Measurements from ENCODE around the gene NXPH3. TPM values are rescaled to one million over a fixed set of nuclear protein-coding genes. Genes with fewer than 3 reads are reported as not detected.

NXPH3 gene
- total RNA-seq, 1 experiment from 2014 or later, result 0.26 TPM

GRCh38 chr17:49604314-49604869 lies 28.7 kb downstream of the NXPH3 start:
- no peak overlapping the region for H3K4me3 ChIP-seq (ENCODE audit: low read length)
- no peaks in the 10 kb centered on the region for H3K4me1 ChIP-seq (ENCODE audit: insufficient read depth, low read length)
- DNase-seq (no peak), ATAC-seq (no peak)
- H3K36me3 ChIP-seq (ENCODE audit: low read depth, low read length), result peaks cover 48% of the 10 kb centered on the region
- no peak overlapping the region for H3K4me2 ChIP-seq (ENCODE audit: low read length)
- H2AFZ ChIP-seq (ENCODE audit: low read length), result no peak overlapping the region
- no peaks in the 10 kb centered on the region for H3K27me3 ChIP-seq (ENCODE audit: low read length)
- H3K9ac ChIP-seq (ENCODE audit: low read length), result no peak overlapping the region
- BruUV-seq (replicated peaks), result no TSS peak
- no peaks in the 10 kb centered on the region for H3F3A ChIP-seq (ENCODE audit: low read length, unreplicated experiment)
- TF ChIP-seq EZH2phosphoT487 (IDR thresholded peaks at IDR 0.05; ENCODE audit: borderline replicate concordance, low read length) (no peak), EZH2 (IDR thresholded peaks at IDR 0.05; ENCODE audit: low read length, unreplicated experiment) (no peak), CTCF (conservative IDR thresholded peaks at IDR 0.05; ENCODE audit: low read depth, low read length) (no peak)
- H3K27ac ChIP-seq (ENCODE audit: low read length), result no peak overlapping the region
- H3K9me2 ChIP-seq (replicated peaks; ENCODE audit: low read length), result no peaks in the 10 kb centered on the region
- H3K79me2 ChIP-seq (ENCODE audit: low read length), result no peaks in the 10 kb centered on the region
- ChIA-PET CTCF (no interaction called here), POLR2A (ENCODE audit: unreplicated experiment) (no interaction called here)
- no peaks in the 10 kb centered on the region for H4K20me1 ChIP-seq (ENCODE audit: low read length)
- no peaks in the 10 kb centered on the region for H3K9me3 ChIP-seq (ENCODE audit: low read length)
- intact Hi-C loops (cut with micrococcal nuclease), result no loop called here

GRCh38 chr17:49610883-49611584 lies 35.4 kb downstream of the NXPH3 start:
- no peak overlapping the region for H3K27ac ChIP-seq (ENCODE audit: low read length)
- H3K79me2 ChIP-seq (ENCODE audit: low read length), result no peaks in the 10 kb centered on the region
- no peaks in the 10 kb centered on the region for H3K9me3 ChIP-seq (ENCODE audit: low read length)
- H3K9ac ChIP-seq (ENCODE audit: low read length), result no peak overlapping the region
- H4K20me1 ChIP-seq (ENCODE audit: low read length), result no peaks in the 10 kb centered on the region
- POLR2A ChIA-PET (ENCODE audit: unreplicated experiment), result no interaction called here
- H2AFZ ChIP-seq (ENCODE audit: low read length), result no peak overlapping the region
- peaks cover 27% of the 10 kb centered on the region; the same call in 1 of the 2 replicates for H3K36me3 ChIP-seq (ENCODE audit: low read depth, low read length)
- no peak overlapping the region for H3K4me2 ChIP-seq (ENCODE audit: low read length)
- H3F3A ChIP-seq (ENCODE audit: low read length, unreplicated experiment), result no peaks in the 10 kb centered on the region
- DNase-seq, result no peak
- ATAC-seq, result no peak
- no peak overlapping the region for H3K4me3 ChIP-seq (ENCODE audit: low read length)
- intact Hi-C loops (cut with micrococcal nuclease), result no loop called here
- TF ChIP-seq CTCF (conservative IDR thresholded peaks at IDR 0.05; ENCODE audit: low read depth, low read length) (no peak), EZH2phosphoT487 (IDR thresholded peaks at IDR 0.05; ENCODE audit: borderline replicate concordance, low read length) (no peak), EZH2 (IDR thresholded peaks at IDR 0.05; ENCODE audit: low read length, unreplicated experiment) (no peak)
- CTCF ChIA-PET, result no interaction called here
- BruUV-seq (replicated peaks), result no TSS peak
- H3K4me1 ChIP-seq (ENCODE audit: insufficient read depth, low read length), result no peaks in the 10 kb centered on the region
- H3K9me2 ChIP-seq (replicated peaks; ENCODE audit: low read length), result no peaks in the 10 kb centered on the region
- H3K27me3 ChIP-seq (ENCODE audit: low read length), result no peaks in the 10 kb centered on the region

- Histone ChIP-seq H2AFZ (ENCODE audit: low read length) (no peak overlapping the region), H3K9me3 (ENCODE audit: low read length) (no peaks in the 10 kb centered on the region), H3K4me2 (ENCODE audit: low read length) (no peak overlapping the region), H3K36me3 (ENCODE audit: low read depth, low read length) (peaks cover 30% of the 10 kb centered on the region; the same call in 1 of the 2 replicates), H3K9me2 (replicated peaks; ENCODE audit: low read length) (no peaks in the 10 kb centered on the region), H3K79me2 (ENCODE audit: low read length) (no peaks in the 10 kb centered on the region), H3K9ac (ENCODE audit: low read length) (no peak overlapping the region), H3F3A (ENCODE audit: low read length, unreplicated experiment) (no peaks in the 10 kb centered on the region), H3K27me3 (ENCODE audit: low read length) (no peaks in the 10 kb centered on the region), H3K4me1 (ENCODE audit: insufficient read depth, low read length) (no peaks in the 10 kb centered on the region), H4K20me1 (ENCODE audit: low read length) (no peaks in the 10 kb centered on the region), H3K27ac (ENCODE audit: low read length) (no peak overlapping the region), H3K4me3 (ENCODE audit: low read length) (no peak overlapping the region)
- DNase-seq (no peak), ATAC-seq (no peak)
- no TSS peak for BruUV-seq (replicated peaks)
- intact Hi-C loops (cut with micrococcal nuclease), result no loop called here
- ChIA-PET POLR2A (ENCODE audit: unreplicated experiment) (interaction anchor here (0.6 kb wide), 1 partner anchor 62 kb away, joined by 3 read pairs; no protein-coding TSS in a partner anchor), CTCF (interaction anchor here (0.6 to 0.8 kb wide), 2 partner anchors 42 to 117 kb away, joined by 6 to 11 read pairs; no protein-coding TSS in a partner anchor)
- TF ChIP-seq EZH2 (IDR thresholded peaks at IDR 0.05; ENCODE audit: low read length, unreplicated experiment) (no peak), CTCF (conservative IDR thresholded peaks at IDR 0.05; ENCODE audit: low read depth, low read length) (no peak), EZH2phosphoT487 (IDR thresholded peaks at IDR 0.05; ENCODE audit: borderline replicate concordance, low read length) (no peak)
These were observed 37.1 kb downstream of the NXPH3 start for GRCh38 chr17:49612726-49613125.

Data from PC-3 (cell line).